ENCODE measurements around the gene ORC5.
"Not testable (repeated sequence)": the region's sequence is repeated elsewhere in the genome, so short reads cannot be mapped to it uniquely, and the experiment has no call there.

The ORC5 gene

DNA sequence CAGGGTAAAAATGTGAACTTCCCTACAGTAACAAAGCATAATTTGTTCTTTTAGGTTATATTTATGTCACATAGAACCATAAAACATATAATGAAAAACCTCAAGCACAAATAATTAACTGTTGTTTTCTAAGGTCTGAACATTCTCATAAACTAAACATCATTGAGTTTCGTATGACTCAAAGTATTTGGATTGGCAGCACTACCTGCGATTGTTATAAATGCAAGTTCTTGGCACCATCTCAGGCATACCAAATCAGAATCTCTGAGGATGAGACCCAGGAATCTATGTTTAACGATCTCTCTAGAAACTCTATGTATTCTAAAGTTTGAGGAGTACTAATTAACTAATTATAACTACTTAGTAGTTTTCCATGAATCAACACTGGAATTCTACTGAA is 22.5 kb downstream of the ORC5 start:
- DNase-seq (ENCODE audit: low read depth), result no peak

- no peak for DNase-seq (ENCODE audit: low read depth)
Observed at GRCh38 chr7:104179178-104179577, 28.6 kb downstream of the ORC5 start.

DNA sequence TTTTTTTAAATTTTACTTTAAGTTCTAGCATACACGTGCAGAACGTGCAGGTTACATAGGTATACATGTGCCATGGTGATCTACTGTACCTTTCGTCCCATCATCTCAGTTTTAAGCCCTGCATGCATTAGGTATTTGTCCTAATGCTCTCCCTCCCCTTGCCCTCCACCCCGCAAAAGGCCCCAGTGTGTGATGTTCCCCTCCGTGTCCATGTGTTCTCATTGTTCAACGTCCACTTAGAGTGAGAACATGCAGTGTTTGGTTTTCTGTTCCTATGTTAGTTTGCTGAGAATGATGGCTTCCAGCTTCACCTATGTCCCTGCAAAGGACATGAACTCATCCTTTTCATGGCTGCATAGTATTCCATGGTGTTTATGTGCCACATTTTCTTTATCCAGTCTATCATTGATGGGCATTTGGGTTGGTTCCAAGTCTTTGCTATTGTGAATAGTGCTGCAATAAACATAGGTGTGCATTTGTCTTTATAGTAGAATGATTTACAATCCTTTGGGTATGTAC is 30.2 kb downstream of the ORC5 start:
- not testable (repeated sequence) for DNase-seq (ENCODE audit: low read depth)

GRCh38 chr7:104176332-104176731 is 31.5 kb downstream of the ORC5 start:
- DNase-seq (ENCODE audit: low read depth), result no peak

- no peak for DNase-seq (ENCODE audit: low read depth)
Observed at GRCh38 chr7:104175361-104175984, 32.3 kb downstream of the ORC5 start.

DNA sequence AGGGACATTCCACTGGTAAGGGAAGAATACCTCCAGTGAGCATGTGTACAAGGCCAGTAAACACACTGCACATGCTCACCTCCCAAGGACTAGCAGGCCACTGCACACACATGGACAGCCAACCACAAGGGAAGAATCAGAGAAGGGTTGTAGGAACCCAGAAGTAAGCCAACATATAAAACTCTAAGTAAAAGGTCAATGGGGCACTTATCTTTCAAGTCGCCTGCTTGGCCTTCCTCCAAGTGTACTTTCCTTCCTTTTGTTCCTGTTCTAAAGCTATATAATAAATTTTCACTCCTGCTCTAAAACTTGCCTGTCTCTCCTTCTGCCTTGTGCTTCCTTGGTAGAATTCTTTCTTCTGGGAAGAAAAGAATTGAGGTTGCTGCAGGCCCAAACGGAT is 33.0 kb downstream of the ORC5 start:
- DNase-seq (ENCODE audit: low read depth), result no peak

DNA sequence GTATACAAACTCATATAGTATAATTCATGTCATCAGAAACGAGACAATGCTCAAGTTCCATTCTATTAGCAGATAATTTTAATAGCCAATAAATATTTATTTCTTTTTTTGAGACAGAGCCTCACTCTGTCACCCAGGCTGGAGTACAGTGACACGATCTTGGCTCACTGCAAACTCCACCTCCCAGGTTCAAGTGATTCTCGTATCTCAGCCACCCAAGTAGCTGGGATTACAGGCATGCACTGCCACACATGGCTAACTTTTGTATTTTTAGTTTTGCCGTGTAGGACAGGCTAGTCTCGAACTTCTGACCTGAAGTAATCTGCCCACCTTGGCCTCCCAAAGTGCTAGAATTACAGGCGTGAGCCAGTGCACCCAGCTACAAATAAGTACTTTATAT is 45.7 kb downstream of the ORC5 start:
- no peak for DNase-seq (ENCODE audit: low read depth)

- no peak for DNase-seq (ENCODE audit: low read depth)
Observed at GRCh38 chr7:104161244-104161643, 46.6 kb downstream of the ORC5 start.

DNA sequence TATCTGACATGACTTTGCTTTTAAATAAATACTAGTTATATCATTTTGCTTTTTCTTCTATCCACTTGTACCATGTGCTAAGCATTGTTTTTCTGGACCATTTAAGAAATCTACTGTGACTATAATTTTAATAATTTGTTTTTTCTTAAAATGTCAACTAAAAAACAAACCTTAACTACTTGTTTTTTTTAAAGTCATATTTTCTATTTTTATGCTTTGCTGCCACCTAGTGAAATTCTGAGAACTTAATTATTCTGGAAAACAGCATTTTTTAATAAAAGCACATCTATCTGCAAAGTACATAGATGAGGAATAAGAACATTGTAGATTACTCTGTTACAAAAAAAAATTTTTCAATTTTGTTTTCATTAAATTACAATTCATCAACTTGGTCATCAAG is 47.4 kb downstream of the ORC5 start:
- no peak for DNase-seq (ENCODE audit: low read depth)

GRCh38 chr7:104156842-104157277 is 51.0 kb downstream of the ORC5 start:
- DNase-seq (ENCODE audit: low read depth), result no peak

GRCh38 chr7:104153287-104153686 is 54.5 kb downstream of the ORC5 start:
- no peak for DNase-seq (ENCODE audit: low read depth)

- no peak for DNase-seq (ENCODE audit: low read depth)
Observed at GRCh38 chr7:104152468-104152867, 55.3 kb downstream of the ORC5 start.

GRCh38 chr7:104150470-104150869 is 57.3 kb downstream of the ORC5 start:
- no peak for DNase-seq (ENCODE audit: low read depth)

DNA sequence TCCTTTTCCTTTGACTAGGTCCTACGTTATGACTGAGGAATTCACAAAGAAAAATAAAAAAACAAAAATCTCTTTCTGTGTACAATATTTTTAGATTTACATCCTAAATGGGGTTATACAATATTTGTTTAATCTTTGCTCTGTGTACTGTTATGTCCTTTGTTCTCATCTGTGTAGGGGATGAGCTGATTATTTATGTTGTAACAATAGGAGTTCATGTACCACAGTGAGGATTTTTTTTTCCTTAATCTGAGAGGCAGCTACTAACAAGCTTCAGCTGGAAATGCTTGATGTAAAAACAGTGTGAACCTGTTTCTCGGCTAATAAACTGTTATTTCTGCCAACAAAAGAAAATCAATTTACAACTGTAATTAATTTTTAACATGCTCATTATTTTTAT is 58.0 kb downstream of the ORC5 start:
- DNase-seq (ENCODE audit: low read depth), result no peak

DNA sequence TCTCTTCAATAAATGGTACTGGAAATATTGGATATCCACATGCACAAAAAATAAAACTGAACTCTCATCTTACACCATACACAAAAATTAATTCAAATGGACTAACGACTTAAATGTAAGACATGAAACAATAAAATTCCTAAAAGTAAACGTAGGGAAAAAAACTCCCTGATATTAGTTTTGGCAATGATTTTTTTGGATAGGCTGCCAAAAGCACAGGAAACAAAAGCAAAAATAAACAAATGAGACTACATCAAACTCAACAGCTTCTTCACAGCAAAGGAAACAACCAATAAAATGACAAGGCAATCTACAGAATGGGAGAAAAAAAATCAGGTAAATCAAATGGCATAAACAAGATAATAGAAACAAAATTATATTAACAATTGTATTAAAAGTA is 65.7 kb downstream of the ORC5 start:
- no peak for DNase-seq (ENCODE audit: low read depth)

- DNase-seq (ENCODE audit: low read depth), result no peak
Observed at GRCh38 chr7:104137971-104138370, 69.8 kb downstream of the ORC5 start.

GRCh38 chr7:104137511-104137910 is 70.3 kb downstream of the ORC5 start:
- no peak for DNase-seq (ENCODE audit: low read depth)

- DNase-seq (ENCODE audit: low read depth), result no peak
Observed at GRCh38 chr7:104136981-104137380, 70.8 kb downstream of the ORC5 start.

GRCh38 chr7:104136561-104136960 is 71.3 kb downstream of the ORC5 start:
- DNase-seq (ENCODE audit: low read depth), result no peak

DNA sequence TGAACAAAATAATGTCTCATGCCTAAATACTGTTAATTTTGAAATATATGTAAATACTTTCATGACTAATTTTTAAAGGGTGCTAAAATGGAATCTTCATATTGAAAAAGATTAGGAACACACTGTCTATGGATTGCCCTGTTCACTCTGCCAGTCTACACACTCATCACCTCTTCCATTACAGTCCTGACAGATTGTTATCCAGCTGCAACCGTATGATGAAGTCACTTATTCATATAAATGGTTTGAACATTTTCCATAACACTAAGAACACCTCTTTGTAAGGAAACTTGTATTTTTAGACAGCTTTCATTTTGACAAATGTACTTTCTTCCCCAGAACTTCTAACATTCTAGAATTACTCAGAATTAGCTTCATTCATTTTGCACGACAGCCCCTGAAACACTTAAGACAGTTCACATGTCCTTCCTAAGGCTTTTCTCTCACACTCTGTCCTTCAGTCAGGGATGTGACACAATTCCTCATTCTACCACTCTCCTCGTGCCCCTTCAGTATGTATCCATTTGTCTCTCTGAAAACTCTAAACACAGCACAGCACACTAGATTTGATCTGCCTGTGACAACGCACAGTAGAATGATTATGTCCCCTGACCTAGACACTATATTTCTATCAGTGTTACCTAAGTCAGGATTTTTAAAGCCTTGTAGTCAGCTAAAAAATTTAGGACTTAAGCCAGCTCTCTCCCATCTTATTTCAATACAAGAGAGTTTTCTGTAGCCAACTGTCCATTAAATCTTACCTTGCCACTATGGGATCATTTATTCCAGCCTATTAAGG is 71.9 kb downstream of the ORC5 start:
- DNase-seq (ENCODE audit: low read depth), result no peak

DNA sequence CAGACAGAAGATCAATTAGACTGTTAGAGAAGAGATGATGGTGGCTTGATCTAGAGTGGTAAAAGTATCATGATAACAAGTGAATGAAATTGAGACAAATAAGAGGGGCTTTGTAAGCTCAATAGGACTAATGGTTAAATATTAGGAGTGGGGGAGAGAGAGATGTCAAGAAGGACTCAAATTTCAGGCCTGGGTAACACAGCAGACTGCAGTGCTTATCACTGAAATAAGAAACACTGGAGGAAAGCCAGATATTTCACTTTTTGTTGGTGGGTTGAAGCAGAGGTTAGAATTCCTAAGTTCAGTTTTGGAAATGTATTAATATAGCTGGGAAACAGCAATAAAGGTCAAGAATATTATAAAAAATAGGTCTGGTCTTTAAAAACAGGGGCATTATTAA is 74.6 kb downstream of the ORC5 start:
- DNase-seq (ENCODE audit: low read depth), result no peak

GRCh38 chr7:104130726-104131125 is 77.1 kb downstream of the ORC5 start:
- no peak for DNase-seq (ENCODE audit: low read depth)

DNA sequence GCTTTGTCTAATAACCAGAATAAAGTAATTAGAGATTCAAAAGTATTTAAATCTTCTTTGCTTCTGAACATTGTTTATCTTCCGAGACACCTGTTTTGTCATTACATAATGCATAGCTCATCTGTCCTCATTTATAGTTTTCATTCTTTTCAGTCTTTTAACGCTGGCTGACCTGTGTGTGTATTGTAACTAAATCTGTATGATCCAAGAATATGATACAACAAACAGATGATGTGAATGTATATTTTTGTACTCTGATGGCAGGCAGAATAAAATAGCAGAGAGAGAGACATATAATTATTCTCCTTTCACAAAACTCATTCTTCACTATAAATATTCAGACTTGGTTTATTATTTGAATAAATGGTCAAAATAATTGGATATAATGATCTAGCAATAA is 80.6 kb downstream of the ORC5 start:
- no peak for DNase-seq (ENCODE audit: low read depth)

- DNase-seq (ENCODE audit: low read depth), result no peak
Observed at GRCh38 chr7:104126411-104126841, 81.4 kb downstream of the ORC5 start.

All from activated T-cell treated with anti-CD3 and anti-CD28 coated beads for 48 hours (primary cell).